ENCODE results near the gene SQOR.

Gene SQOR

GRCh38 chr15:45657764-45658545, 23.1 kb downstream of the SQOR start:
- DNase-seq (ENCODE audit: low read depth in 1 of 2, low spot score in 1 of 2) = no peak

- no peak for DNase-seq (ENCODE audit: low read depth in 1 of 2, low spot score in 1 of 2)
Observed at GRCh38 chr15:45660231-45660979, 25.6 kb downstream of the SQOR start.

- no peak for DNase-seq (ENCODE audit: low read depth in 1 of 2, low spot score in 1 of 2)
Observed at GRCh38 chr15:45662375-45662774, 27.5 kb downstream of the SQOR start.

GRCh38 chr15:45664451-45664850, 29.6 kb downstream of the SQOR start:
- DNase-seq (ENCODE audit: low read depth in 1 of 2, low spot score in 1 of 2) = no peak

- DNase-seq (ENCODE audit: low read depth in 1 of 2, low spot score in 1 of 2) = no peak
Observed at GRCh38 chr15:45665261-45665660, 30.4 kb downstream of the SQOR start.

GRCh38 chr15:45666119-45666875, 31.5 kb downstream of the SQOR start:
- no peak for DNase-seq (ENCODE audit: low read depth in 1 of 2, low spot score in 1 of 2)

GRCh38 chr15:45667002-45667401, 32.2 kb downstream of the SQOR start:
- DNase-seq (ENCODE audit: low read depth in 1 of 2, low spot score in 1 of 2) = no peak

- DNase-seq (ENCODE audit: low read depth in 1 of 2, low spot score in 1 of 2) = no peak
Observed at GRCh38 chr15:45668386-45668785, 33.6 kb downstream of the SQOR start.

- DNase-seq (ENCODE audit: low read depth in 1 of 2, low spot score in 1 of 2) = no peak
Observed at GRCh38 chr15:45669422-45669821, 34.6 kb downstream of the SQOR start.

- DNase-seq (ENCODE audit: low read depth in 1 of 2, low spot score in 1 of 2) = no peak
Observed at GRCh38 chr15:45670091-45670490, 35.3 kb downstream of the SQOR start.

GRCh38 chr15:45670511-45670910, 35.7 kb downstream of the SQOR start:
- no peak for DNase-seq (ENCODE audit: low read depth in 1 of 2, low spot score in 1 of 2)

- DNase-seq (ENCODE audit: low read depth in 1 of 2, low spot score in 1 of 2) = no peak
Observed at GRCh38 chr15:45674677-45675076, 39.8 kb downstream of the SQOR start.

- no peak for DNase-seq (ENCODE audit: low read depth in 1 of 2, low spot score in 1 of 2)
Observed at GRCh38 chr15:45677797-45678196, 43.0 kb downstream of the SQOR start.

GRCh38 chr15:45678459-45679178, 43.8 kb downstream of the SQOR start:
- DNase-seq (ENCODE audit: low read depth in 1 of 2, low spot score in 1 of 2) = no peak

- DNase-seq (ENCODE audit: low read depth in 1 of 2, low spot score in 1 of 2) = no peak
Observed at GRCh38 chr15:45684533-45684932, 49.7 kb downstream of the SQOR start.

GRCh38 chr15:45689616-45690015, 54.8 kb downstream of the SQOR start:
- DNase-seq (ENCODE audit: low read depth in 1 of 2, low spot score in 1 of 2) = no peak

GRCh38 chr15:45690581-45691260, 55.9 kb downstream of the SQOR start:
- DNase-seq (ENCODE audit: low read depth in 1 of 2, low spot score in 1 of 2) = no peak

GRCh38 chr15:45701108-45701507, 66.3 kb downstream of the SQOR start:
- DNase-seq (ENCODE audit: low read depth in 1 of 2, low spot score in 1 of 2) = no peak

GRCh38 chr15:45702041-45702440, 67.2 kb downstream of the SQOR start:
- no peak for DNase-seq (ENCODE audit: low read depth in 1 of 2, low spot score in 1 of 2)

GRCh38 chr15:45703670-45704328, 69.0 kb downstream of the SQOR start:
- DNase-seq (ENCODE audit: low read depth in 1 of 2, low spot score in 1 of 2) = no peak
